Measurements from ENCODE around the gene MAPK12.

Gene MAPK12

GRCh38 chr22:50285568-50286229, 24.2 kb upstream of the MAPK12 start:
- no peak overlapping the region for H3K4me3 ChIP-seq (ENCODE audit: low read depth, low read length)
- no peaks in the 10 kb centered on the region for H3K27me3 ChIP-seq (ENCODE audit: control insufficient read depth, insufficient read depth, low read length)
- no peak overlapping the region for H3K9ac ChIP-seq (ENCODE audit: low read depth, low read length)
- no peaks in the 10 kb centered on the region for H3K4me1 ChIP-seq (ENCODE audit: control insufficient read depth, insufficient read depth, low read length)
- H3K9me3 ChIP-seq (ENCODE audit: control insufficient read depth, insufficient read depth, low read length), result no peaks in the 10 kb centered on the region
- H3K36me3 ChIP-seq (ENCODE audit: control insufficient read depth, insufficient read depth, low read length), result peaks cover 71% of the 10 kb centered on the region

GRCh38 chr22:50284479-50284878, 23.0 kb upstream of the MAPK12 start:
- Histone ChIP-seq H3K36me3 (ENCODE audit: control insufficient read depth, insufficient read depth, low read length) (peaks cover 69% of the 10 kb centered on the region), H3K27me3 (ENCODE audit: control insufficient read depth, insufficient read depth, low read length) (no peaks in the 10 kb centered on the region), H3K9me3 (ENCODE audit: control insufficient read depth, insufficient read depth, low read length) (no peaks in the 10 kb centered on the region), H3K9ac (ENCODE audit: low read depth, low read length) (no peak overlapping the region), H3K4me3 (ENCODE audit: low read depth, low read length) (no peak overlapping the region), H3K4me1 (ENCODE audit: control insufficient read depth, insufficient read depth, low read length) (no peaks in the 10 kb centered on the region)

GRCh38 chr22:50283821-50284220, 22.3 kb upstream of the MAPK12 start:
- Histone ChIP-seq H3K9me3 (ENCODE audit: control insufficient read depth, insufficient read depth, low read length) (no peaks in the 10 kb centered on the region), H3K9ac (ENCODE audit: low read depth, low read length) (no peak overlapping the region), H3K27me3 (ENCODE audit: control insufficient read depth, insufficient read depth, low read length) (no peaks in the 10 kb centered on the region), H3K36me3 (ENCODE audit: control insufficient read depth, insufficient read depth, low read length) (peaks cover 69% of the 10 kb centered on the region), H3K4me1 (ENCODE audit: control insufficient read depth, insufficient read depth, low read length) (no peaks in the 10 kb centered on the region), H3K4me3 (ENCODE audit: low read depth, low read length) (no peak overlapping the region)

GRCh38 chr22:50282361-50283155, 21.1 kb upstream of the MAPK12 start:
- Histone ChIP-seq H3K9ac (ENCODE audit: low read depth, low read length) (no peak overlapping the region), H3K36me3 (ENCODE audit: control insufficient read depth, insufficient read depth, low read length) (peaks cover 71% of the 10 kb centered on the region), H3K4me3 (ENCODE audit: low read depth, low read length) (no peak overlapping the region)

GRCh38 chr22:50281957-50282356, 20.5 kb upstream of the MAPK12 start:
- Histone ChIP-seq H3K27me3 (ENCODE audit: control insufficient read depth, insufficient read depth, low read length) (no peaks in the 10 kb centered on the region), H3K4me1 (ENCODE audit: control insufficient read depth, insufficient read depth, low read length) (no peaks in the 10 kb centered on the region), H3K9me3 (ENCODE audit: control insufficient read depth, insufficient read depth, low read length) (no peaks in the 10 kb centered on the region), H3K9ac (ENCODE audit: low read depth, low read length) (no peak overlapping the region), H3K4me3 (ENCODE audit: low read depth, low read length) (no peak overlapping the region), H3K36me3 (ENCODE audit: control insufficient read depth, insufficient read depth, low read length) (peaks cover 72% of the 10 kb centered on the region)

More at GRCh38 chr22:50282361-50283155, 21.1 kb upstream of the MAPK12 start:
- H3K9me3 ChIP-seq (ENCODE audit: control insufficient read depth, insufficient read depth, low read length), result no peaks in the 10 kb centered on the region
- H3K27me3 ChIP-seq (ENCODE audit: control insufficient read depth, insufficient read depth, low read length), result no peaks in the 10 kb centered on the region
- H3K4me1 ChIP-seq (ENCODE audit: control insufficient read depth, insufficient read depth, low read length), result no peaks in the 10 kb centered on the region

- no peak overlapping the region for H3K4me3 ChIP-seq (ENCODE audit: low read depth, low read length)
- H3K36me3 ChIP-seq (ENCODE audit: control insufficient read depth, insufficient read depth, low read length), result peaks cover 76% of the 10 kb centered on the region
- no peaks in the 10 kb centered on the region for H3K27me3 ChIP-seq (ENCODE audit: control insufficient read depth, insufficient read depth, low read length)
- H3K4me1 ChIP-seq (ENCODE audit: control insufficient read depth, insufficient read depth, low read length), result no peaks in the 10 kb centered on the region
- no peak overlapping the region for H3K9ac ChIP-seq (ENCODE audit: low read depth, low read length)
- H3K9me3 ChIP-seq (ENCODE audit: control insufficient read depth, insufficient read depth, low read length), result no peaks in the 10 kb centered on the region
Measured at GRCh38 chr22:50281384-50281760, 19.9 kb upstream of the MAPK12 start.

GRCh38 chr22:50280708-50281383, 19.4 kb upstream of the MAPK12 start:
- H3K9me3 ChIP-seq (ENCODE audit: control insufficient read depth, insufficient read depth, low read length), result no peaks in the 10 kb centered on the region
- H3K36me3 ChIP-seq (ENCODE audit: control insufficient read depth, insufficient read depth, low read length), result peaks cover 80% of the 10 kb centered on the region
- no peak overlapping the region for H3K4me3 ChIP-seq (ENCODE audit: low read depth, low read length)
- no peaks in the 10 kb centered on the region for H3K4me1 ChIP-seq (ENCODE audit: control insufficient read depth, insufficient read depth, low read length)
- no peak overlapping the region for H3K9ac ChIP-seq (ENCODE audit: low read depth, low read length)
- no peaks in the 10 kb centered on the region for H3K27me3 ChIP-seq (ENCODE audit: control insufficient read depth, insufficient read depth, low read length)

- no peaks in the 10 kb centered on the region for H3K4me1 ChIP-seq (ENCODE audit: control insufficient read depth, insufficient read depth, low read length)
- no peaks in the 10 kb centered on the region for H3K27me3 ChIP-seq (ENCODE audit: control insufficient read depth, insufficient read depth, low read length)
- H3K36me3 ChIP-seq (ENCODE audit: control insufficient read depth, insufficient read depth, low read length), result peaks cover 85% of the 10 kb centered on the region
- H3K9ac ChIP-seq (ENCODE audit: low read depth, low read length), result no peak overlapping the region
- H3K9me3 ChIP-seq (ENCODE audit: control insufficient read depth, insufficient read depth, low read length), result no peaks in the 10 kb centered on the region
- no peak overlapping the region for H3K4me3 ChIP-seq (ENCODE audit: low read depth, low read length)
Measured at GRCh38 chr22:50280022-50280707, 18.7 kb upstream of the MAPK12 start.

- peaks cover 86% of the 10 kb centered on the region for H3K36me3 ChIP-seq (ENCODE audit: control insufficient read depth, insufficient read depth, low read length)
Measured at GRCh38 chr22:50278956-50279619, 17.6 kb upstream of the MAPK12 start.

GRCh38 chr22:50278461-50278860, 17.0 kb upstream of the MAPK12 start:
- no peaks in the 10 kb centered on the region for H3K27me3 ChIP-seq (ENCODE audit: control insufficient read depth, insufficient read depth, low read length)
- peaks cover 84% of the 10 kb centered on the region for H3K36me3 ChIP-seq (ENCODE audit: control insufficient read depth, insufficient read depth, low read length)
- no peaks in the 10 kb centered on the region for H3K9me3 ChIP-seq (ENCODE audit: control insufficient read depth, insufficient read depth, low read length)
- H3K9ac ChIP-seq (ENCODE audit: low read depth, low read length), result no peak overlapping the region
- no peak overlapping the region for H3K4me3 ChIP-seq (ENCODE audit: low read depth, low read length)
- H3K4me1 ChIP-seq (ENCODE audit: control insufficient read depth, insufficient read depth, low read length), result no peaks in the 10 kb centered on the region

More at GRCh38 chr22:50278956-50279619, 17.6 kb upstream of the MAPK12 start:
- Histone ChIP-seq H3K27me3 (ENCODE audit: control insufficient read depth, insufficient read depth, low read length) (no peaks in the 10 kb centered on the region), H3K9me3 (ENCODE audit: control insufficient read depth, insufficient read depth, low read length) (no peaks in the 10 kb centered on the region), H3K4me1 (ENCODE audit: control insufficient read depth, insufficient read depth, low read length) (no peaks in the 10 kb centered on the region), H3K9ac (ENCODE audit: low read depth, low read length) (no peak overlapping the region), H3K4me3 (ENCODE audit: low read depth, low read length) (no peak overlapping the region)

- Histone ChIP-seq H3K27me3 (ENCODE audit: control insufficient read depth, insufficient read depth, low read length) (no peaks in the 10 kb centered on the region), H3K9ac (ENCODE audit: low read depth, low read length) (no peak overlapping the region), H3K36me3 (ENCODE audit: control insufficient read depth, insufficient read depth, low read length) (peaks cover 78% of the 10 kb centered on the region), H3K4me3 (ENCODE audit: low read depth, low read length) (no peak overlapping the region), H3K9me3 (ENCODE audit: control insufficient read depth, insufficient read depth, low read length) (no peaks in the 10 kb centered on the region), H3K4me1 (ENCODE audit: control insufficient read depth, insufficient read depth, low read length) (no peaks in the 10 kb centered on the region)
Measured at GRCh38 chr22:50277761-50278160, 16.3 kb upstream of the MAPK12 start.
